Activated CD8-positive, alpha-beta memory T cell treated with anti-CD3 and anti-CD28 coated beads, Interleukin-2, amount 50 U/mL, for 24 hours (primary cell): ENCODE results near the gene CST9L.
"Not testable (repeated sequence)": the region's sequence is repeated elsewhere in the genome, so short reads cannot be mapped to it uniquely, and the experiment has no call there.

Experiments
- DNase-seq: peaks from one replicate; pipeline ENCODE4 v3.0.0-alpha.2; 2020; ENCODE audit errors: extremely low read depth

CST9L gene

GRCh38 chr20:23586735-23587525 is 18.6 kb upstream of the CST9L start:
- no peak for DNase-seq

DNA sequence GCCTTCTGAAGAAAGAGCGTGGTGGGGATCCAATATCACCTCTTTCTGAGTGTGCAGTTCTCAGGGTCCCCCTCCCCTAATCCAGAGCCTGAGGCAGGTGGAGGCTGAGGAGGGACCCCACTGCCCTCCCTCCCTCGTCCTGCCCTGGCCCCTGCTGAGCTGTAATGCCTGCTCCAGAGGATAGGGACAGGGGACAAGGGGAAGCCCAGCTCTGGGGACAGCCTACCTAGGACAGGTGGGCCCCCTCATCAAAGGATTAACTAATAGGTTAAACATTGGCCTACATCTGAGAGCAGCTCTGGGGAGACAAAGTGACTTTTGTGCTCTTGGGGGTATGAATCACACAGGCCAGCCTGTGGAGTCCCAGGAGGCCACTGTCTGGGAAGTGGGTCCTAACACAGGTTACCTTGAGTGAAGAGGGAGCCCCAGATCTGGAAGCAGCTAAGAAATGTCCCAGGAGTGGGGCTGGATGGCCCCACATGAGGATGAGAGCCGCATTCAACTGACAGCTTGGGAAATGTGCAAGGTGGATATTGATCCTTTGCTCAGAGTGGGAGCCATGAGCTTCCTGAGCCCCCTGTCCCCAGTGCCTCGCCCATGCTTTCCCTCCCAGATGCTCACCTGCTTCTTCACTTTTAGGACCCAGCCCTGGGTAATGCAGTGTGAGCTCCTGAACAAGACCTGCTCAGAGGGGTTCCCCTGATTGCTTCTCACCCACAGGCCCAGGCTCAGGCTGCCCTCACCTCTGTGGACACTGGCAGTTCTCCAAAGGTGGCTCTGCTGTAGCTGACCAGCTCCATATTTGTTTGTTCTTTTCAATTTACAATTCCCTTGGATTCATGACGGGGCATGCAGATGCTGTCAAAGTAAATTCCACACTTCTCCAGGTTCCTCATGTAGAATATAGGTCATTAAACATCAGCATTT is 17.8 kb upstream of the CST9L start:
- no peak for DNase-seq

DNA sequence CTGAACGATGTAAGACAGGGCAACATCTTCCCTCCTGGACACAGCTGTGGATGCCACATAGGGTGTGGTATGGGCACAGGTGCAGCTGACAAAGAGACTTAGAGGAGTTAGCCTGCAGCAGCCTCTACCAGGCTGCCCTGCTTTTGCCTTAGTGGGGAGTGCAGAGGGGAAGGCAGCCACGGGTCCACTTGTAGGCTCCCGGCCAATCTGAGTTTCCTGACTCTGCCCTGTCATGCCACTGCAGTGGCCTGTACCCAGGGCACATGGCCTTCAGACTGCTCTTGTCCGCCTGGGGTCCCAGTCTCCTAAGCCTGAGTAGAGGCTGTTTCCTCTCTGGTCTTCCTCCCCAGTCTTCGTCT is 17.1 kb upstream of the CST9L start:
- no peak for DNase-seq

GRCh38 chr20:23584434-23585199 is 16.3 kb upstream of the CST9L start:
- DNase-seq, result no peak

- DNase-seq, result no peak
Measured at GRCh38 chr20:23583526-23583925, 15.2 kb upstream of the CST9L start.

GRCh38 chr20:23582293-23582692 is 14.0 kb upstream of the CST9L start:
- DNase-seq, result no peak

DNA sequence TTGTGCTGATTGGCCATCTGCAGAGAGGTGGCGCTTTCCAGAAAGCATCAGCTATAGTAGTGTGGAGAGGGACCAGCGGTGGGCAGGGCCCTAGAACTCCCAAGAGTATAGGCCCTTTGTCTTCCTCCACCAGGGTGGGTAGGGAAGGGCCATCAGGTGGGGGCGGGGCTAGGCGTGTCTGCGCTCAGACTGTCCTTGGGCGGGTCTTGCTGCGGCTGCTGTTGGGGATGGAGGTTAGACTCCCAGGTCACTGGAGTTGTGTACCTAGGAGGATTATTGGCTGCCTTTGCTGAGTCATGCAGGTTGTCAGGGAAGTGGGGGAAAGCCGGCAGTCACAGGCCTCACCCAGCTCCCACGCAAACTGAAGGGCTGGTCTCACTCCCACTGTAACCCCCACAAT is 13.5 kb upstream of the CST9L start:
- DNase-seq, result not testable (repeated sequence)

GRCh38 chr20:23574977-23575376 is 6.7 kb upstream of the CST9L start:
- DNase-seq, result no peak

DNA sequence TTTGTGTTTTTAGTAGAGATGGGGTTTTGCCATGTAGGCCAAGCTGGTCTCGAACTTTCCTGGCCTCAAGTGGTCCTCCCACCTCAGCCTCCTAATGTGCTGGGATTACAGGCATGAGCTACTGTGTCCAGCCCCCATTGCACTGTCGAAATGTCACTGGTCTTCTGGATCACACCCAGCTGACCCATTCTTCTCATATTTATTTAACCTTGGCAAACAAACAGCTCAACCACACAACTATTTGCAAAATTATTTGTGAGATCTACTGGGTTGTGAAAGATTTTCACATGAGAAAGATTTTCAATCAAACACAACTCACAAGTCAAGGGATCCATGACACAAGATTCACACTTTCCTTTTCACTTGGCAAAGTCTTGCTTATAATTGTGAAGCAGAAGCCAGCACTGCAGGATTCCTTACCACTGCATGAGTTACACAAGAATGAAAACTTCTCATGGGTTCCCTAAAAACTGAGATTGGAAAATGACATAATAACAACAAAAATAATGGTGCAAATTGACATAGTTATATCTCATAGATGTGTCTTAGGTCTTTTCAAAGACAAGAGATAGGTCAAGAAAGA is 2.0 kb upstream of the CST9L start:
- DNase-seq, result no peak

DNA sequence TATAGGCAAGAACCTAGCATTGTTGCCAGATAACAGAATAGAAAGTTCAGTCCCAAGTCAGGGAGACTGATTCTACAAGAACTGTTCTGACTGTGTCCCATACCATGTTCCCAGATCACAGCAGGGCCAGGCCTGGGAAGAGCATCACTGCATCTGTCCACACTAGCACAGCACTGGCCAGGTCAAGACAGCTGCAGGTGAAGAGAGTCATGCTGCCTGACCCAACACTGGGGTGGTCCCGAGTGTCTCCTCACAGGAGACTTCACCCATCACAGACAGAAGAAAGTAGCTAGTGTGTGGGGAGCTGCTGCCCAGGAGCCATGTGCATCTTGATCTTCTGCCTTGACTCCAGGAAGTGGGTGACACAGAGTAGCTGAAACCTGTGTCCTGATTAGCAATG is 1.3 kb upstream of the CST9L start:
- DNase-seq, result no peak

DNA sequence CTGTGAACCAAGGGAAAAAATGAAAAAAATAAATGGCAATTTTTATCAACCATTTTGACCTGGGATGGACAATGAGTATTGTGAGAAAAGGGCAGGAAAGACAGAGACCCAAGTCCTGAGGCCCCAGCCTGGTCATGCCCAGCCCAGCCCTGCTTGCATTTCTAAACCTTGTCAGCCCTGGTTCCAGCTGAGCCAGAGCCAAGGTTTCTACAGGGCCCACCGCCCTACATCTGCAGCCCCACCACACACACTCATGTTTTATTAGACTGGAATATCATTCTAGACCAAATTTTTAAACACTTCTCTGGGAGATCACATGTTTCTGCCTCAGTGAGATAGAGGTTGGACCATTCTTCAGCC is 667 bp upstream of the CST9L start:
- no peak for DNase-seq

- no peak for DNase-seq
Measured at GRCh38 chr20:23566199-23566932, 1.9 kb downstream of the CST9L start.

DNA sequence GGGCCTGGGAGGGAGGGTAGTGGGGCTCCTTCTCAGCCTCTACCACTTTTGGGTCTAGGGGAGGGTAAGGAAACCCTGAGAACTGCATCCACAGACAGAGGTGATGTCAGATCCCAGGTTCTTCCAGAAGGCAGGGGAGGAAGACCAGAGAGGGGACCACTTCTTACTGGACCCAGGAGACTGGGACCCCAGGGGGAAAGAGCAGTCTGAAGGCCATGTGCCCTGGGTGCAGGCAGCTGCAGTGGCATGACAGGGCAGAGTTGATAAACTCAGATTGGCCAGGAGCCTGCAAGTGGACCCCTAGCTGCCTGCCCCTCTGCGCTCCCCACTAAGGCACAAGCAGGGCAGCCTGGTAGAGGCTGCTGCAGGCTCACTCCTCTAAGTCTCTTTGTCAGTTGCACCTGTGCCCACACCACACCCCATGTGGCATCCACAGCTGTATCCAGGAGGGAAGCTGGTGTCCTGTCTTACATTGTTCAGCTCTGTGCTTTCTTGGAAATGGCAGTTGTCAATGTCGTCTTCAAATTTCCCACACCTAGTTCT is 2.7 kb downstream of the CST9L start:
- no peak for DNase-seq

- DNase-seq, result no peak
Measured at GRCh38 chr20:23564927-23565326, 3.4 kb downstream of the CST9L start.

DNA sequence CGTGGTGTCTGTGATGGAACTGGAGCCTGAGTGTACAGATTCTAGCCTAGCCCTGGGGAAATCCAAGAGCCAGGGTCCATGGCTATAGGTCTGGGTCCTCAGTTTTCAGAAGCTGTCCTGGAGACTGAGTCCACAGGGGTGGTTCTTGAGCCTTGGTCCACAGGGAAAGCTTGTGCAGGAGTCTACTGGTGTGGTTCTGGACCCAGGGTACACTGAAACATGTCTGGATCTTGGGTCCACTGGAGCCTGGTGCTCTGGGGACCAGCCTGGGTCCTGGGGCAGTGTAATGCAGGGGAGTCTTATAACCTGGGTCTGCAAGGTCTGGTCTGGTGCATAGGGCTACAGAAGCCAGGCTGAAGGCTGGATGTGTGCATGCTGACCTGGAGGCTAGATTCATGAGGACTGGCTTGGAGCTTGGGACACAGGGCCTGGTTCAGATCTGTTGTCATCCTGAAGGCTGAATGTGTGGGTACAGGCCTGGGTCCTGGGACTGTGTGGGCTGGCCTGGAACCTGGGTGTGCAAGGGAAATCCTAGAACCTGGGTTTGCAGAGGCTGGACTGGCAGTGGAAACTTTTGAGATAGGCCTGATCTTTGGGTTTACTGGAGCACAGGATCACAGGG is 5.5 kb downstream of the CST9L start:
- DNase-seq, result no peak

DNA sequence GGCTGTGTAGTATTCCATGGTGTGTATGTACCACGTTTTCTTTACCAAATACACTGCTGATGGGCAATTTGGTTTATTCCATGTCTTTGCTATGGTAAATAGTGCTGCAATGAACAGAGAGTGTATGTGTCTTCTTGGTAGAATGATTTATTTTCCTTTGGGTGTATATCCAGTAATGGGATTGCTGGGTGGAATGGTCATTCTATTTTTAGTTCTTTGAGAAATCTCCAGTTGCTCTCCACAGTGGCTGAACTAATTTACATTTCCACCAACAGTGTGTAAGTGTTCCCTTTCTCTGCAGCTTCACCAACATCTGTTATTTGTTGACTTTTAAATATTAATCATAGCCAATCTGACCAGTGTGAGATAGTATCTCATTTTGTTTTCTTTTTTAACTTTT is 13.9 kb downstream of the CST9L start:
- no peak for DNase-seq

- DNase-seq, result no peak
Measured at GRCh38 chr20:23551786-23552185, 16.5 kb downstream of the CST9L start.

GRCh38 chr20:23551383-23551782 is 16.9 kb downstream of the CST9L start:
- DNase-seq, result no peak

DNA sequence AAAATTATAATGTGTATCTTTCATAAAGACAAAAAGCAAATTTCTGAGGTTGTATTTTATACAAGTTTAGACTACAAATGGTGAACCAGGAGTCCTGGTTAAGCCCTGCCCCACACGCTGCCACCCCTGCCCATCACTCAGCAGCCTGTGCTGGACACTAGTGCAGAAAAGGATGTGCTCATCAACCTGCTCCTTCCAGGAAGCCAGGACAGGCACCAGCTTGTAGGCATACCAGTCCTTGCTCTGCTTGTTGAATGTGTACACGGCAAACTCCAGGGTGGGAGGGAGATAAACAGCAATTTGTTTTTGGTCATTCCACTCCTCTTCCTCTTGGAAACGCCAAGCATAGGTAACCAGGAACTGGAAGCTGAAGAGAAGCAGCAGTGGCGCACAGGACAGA is 18.1 kb downstream of the CST9L start:
- no peak for DNase-seq

DNA sequence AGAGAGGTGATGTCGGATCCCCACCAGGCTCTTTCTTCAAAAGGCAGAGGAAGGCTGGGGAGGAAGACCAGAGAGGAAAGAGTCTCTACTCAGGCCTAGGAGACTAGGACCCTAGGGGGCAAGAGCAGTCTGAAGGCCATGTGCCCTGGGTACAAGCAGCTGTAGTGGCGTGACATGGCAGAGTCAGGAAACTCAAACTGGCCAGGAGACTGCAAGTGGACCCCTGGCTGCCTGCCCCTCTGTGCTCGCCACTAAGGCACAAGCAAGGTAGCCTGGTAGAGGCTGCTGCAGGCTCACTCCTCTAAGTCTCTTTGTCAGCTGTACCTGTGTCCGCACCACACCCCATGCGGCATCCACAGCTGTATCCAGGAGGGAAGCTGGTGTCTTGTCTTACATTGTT is 19.9 kb downstream of the CST9L start:
- no peak for DNase-seq

GRCh38 chr20:23547613-23548012 is 20.7 kb downstream of the CST9L start:
- DNase-seq, result no peak
